Liver (tissue), 3 donors: ENCODE data around the gene RASL11B.

Experiments used
- CTCF ChIP-seq: fragments of 150-350 bp; IDR thresholded peaks from 2 replicates; pipeline ENCODE4 v1.5.1; 2017; ENCODE audit warnings: improper control_type of control experiment, low read depth, low read length; ENCODE audit not compliant: missing input control
- EGR1 ChIP-seq, 2 donors: IDR thresholded peaks; 2 replicates each; pipeline ENCODE4 v1.6.1; 2016 to 2018; ENCODE audit warnings: antibody characterized with exemption in 2 of 2, low read depth in 2 of 2
- FOXA1 ChIP-seq: IDR thresholded peaks from 2 replicates; pipeline ENCODE4 v1.6.1; 2016; ENCODE audit warnings: antibody characterized with exemption
- RAD21 ChIP-seq, 2 donors: IDR thresholded peaks; 2 replicates each; pipeline ENCODE4 v1.6.1; 2016; ENCODE audit warnings: antibody characterized with exemption in 2 of 2, mild to moderate bottlenecking in 2 of 2
- TAF1 ChIP-seq: conservative IDR thresholded peaks from 2 replicates; pipeline ENCODE4 v1.6.1; 2016; ENCODE audit warnings: antibody characterized with exemption, mild to moderate bottlenecking
- YY1 ChIP-seq: IDR thresholded peaks from 2 replicates; pipeline ENCODE4 v1.6.1; 2016; ENCODE audit warnings: antibody characterized with exemption, mild to moderate bottlenecking
- TF ChIP-seq, protein P1 (sequence below): IDR thresholded peaks from 2 replicates; pipeline ENCODE4 v1.6.1; 2016; ENCODE audit warnings: antibody characterized with exemption, mild to moderate bottlenecking
- TF ChIP-seq, protein P2 (sequence below): IDR thresholded peaks from 2 replicates; pipeline ENCODE4 v1.6.1; 2016; ENCODE audit warnings: antibody characterized with exemption
- donor health status: healthy.
- donor health status: healthy.

DNA sequence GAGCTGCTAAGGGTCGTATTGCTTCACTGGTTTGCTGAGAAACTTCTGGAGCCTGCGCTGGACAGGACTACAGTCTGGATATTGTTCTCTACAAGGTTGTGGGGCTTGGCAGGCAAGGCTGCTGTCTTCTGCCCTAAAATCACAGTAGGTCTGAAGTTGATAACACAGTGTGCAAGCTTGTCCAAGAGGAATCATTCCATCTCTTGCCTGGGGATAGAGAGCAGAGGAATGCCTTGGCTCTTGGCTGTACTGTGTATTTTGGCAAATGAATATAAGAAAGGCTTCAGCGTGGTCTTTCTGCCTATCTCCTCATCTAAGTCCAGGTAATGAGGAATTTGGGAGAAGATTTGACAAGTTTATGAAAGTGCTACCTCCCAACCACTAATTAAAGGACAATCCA is 9.4 kb upstream of the RASL11B start:
- TF ChIP-seq CTCF (no peak), YY1 (no peak), RAD21 (IDR thresholded peaks at IDR 0.05) (no peak), FOXA1 (no peak), EGR1 (IDR thresholded peaks at IDR 0.05; ENCODE audit: low read depth in 2 of 2) (no peak), TAF1 (no peak)
- TF ChIP-seq, protein P1, sequence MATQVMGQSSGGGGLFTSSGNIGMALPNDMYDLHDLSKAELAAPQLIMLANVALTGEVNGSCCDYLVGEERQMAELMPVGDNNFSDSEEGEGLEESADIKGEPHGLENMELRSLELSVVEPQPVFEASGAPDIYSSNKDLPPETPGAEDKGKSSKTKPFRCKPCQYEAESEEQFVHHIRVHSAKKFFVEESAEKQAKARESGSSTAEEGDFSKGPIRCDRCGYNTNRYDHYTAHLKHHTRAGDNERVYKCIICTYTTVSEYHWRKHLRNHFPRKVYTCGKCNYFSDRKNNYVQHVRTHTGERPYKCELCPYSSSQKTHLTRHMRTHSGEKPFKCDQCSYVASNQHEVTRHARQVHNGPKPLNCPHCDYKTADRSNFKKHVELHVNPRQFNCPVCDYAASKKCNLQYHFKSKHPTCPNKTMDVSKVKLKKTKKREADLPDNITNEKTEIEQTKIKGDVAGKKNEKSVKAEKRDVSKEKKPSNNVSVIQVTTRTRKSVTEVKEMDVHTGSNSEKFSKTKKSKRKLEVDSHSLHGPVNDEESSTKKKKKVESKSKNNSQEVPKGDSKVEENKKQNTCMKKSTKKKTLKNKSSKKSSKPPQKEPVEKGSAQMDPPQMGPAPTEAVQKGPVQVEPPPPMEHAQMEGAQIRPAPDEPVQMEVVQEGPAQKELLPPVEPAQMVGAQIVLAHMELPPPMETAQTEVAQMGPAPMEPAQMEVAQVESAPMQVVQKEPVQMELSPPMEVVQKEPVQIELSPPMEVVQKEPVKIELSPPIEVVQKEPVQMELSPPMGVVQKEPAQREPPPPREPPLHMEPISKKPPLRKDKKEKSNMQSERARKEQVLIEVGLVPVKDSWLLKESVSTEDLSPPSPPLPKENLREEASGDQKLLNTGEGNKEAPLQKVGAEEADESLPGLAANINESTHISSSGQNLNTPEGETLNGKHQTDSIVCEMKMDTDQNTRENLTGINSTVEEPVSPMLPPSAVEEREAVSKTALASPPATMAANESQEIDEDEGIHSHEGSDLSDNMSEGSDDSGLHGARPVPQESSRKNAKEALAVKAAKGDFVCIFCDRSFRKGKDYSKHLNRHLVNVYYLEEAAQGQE: no peak
- TF ChIP-seq, protein P2, sequence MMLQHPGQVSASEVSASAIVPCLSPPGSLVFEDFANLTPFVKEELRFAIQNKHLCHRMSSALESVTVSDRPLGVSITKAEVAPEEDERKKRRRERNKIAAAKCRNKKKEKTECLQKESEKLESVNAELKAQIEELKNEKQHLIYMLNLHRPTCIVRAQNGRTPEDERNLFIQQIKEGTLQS: no peak
